OCI-LY7 (cell line): ENCODE measurements around the gene RAP1GDS1. TPM values are rescaled to one million over a fixed set of nuclear protein-coding genes. Genes with fewer than 3 reads are reported as not detected.

Experiments
- BruUV-seq: library from RNA; stranded (reverse); fragments of 400-500 nt; replicated peaks from 2 replicates; lab custom pipeline; 2021; lab: Mats Ljungman, UMichigan
- CTCF ChIA-PET: fragments of 300-600 bp; sonication (Branson Sonifier 250); formaldehyde crosslinking; loops from one replicate; lab custom pipeline; 2022; ENCODE audit warnings: antibody characterized with exemption; ENCODE audit not compliant: unreplicated experiment; lab: Charles Lee
- POLR2A ChIA-PET: fragments of 300-600 bp; sonication (Branson Sonifier 250); formaldehyde crosslinking; loops from one replicate; lab custom pipeline; 2022; ENCODE audit warnings: antibody characterized with exemption; lab: Charles Lee
- DNase-seq: peaks from one replicate; pipeline ENCODE4 v3.0.0-alpha.2; 2015; ENCODE audit warnings: low spot score
- H2AFZ ChIP-seq: fragments of 200-600 bp; sonication (generic), shearing (Covaris generic); 2 replicates; pipeline ENCODE4 v1.6.1; 2014; ENCODE audit warnings: mild to moderate bottlenecking, antibody characterized with exemption, low read length, moderate library complexity
- H3K27ac ChIP-seq: fragments of 200-600 bp; sonication (generic); 2 replicates; pipeline ENCODE4 v1.5.1; 2014; ENCODE audit warnings: mixed run types, low read depth, mild to moderate bottlenecking, moderate library complexity, low read length, inconsistent platforms; ENCODE audit not compliant: poor library complexity, severe bottlenecking
- H3K36me3 ChIP-seq: fragments of 200-600 bp; sonication (generic); 2 replicates; pipeline ENCODE4 v1.6.1; 2014; ENCODE audit warnings: mild to moderate bottlenecking, antibody characterized with exemption, low read length, moderate library complexity, mixed read lengths; ENCODE audit not compliant: insufficient read depth
- H3K4me1 ChIP-seq: fragments of 200-600 bp; sonication (generic); 2 replicates; pipeline ENCODE4 v1.5.1; 2014; ENCODE audit warnings: mild to moderate bottlenecking, low read length; ENCODE audit not compliant: insufficient read depth, poor library complexity, severe bottlenecking
- H3K4me2 ChIP-seq: fragments of 200-600 bp; sonication (generic); 2 replicates; pipeline ENCODE4 v1.6.1; 2014; ENCODE audit warnings: mild to moderate bottlenecking, low read length
- H3K4me3 ChIP-seq: fragments of 200-600 bp; sonication (generic); 2 replicates; pipeline ENCODE4 v1.5.1; 2014; ENCODE audit warnings: mild to moderate bottlenecking, low read depth, low read length; ENCODE audit not compliant: poor library complexity, severe bottlenecking
- H3K79me2 ChIP-seq: fragments of 200-600 bp; sonication (generic); 2 replicates; pipeline ENCODE4 v1.6.1; 2016; ENCODE audit warnings: low read depth, mild to moderate bottlenecking, low read length, moderate library complexity, mixed read lengths; ENCODE audit not compliant: insufficient read depth
- H3K9me2 ChIP-seq: fragments of 200-600 bp; sonication (generic); 2 replicates; pipeline ENCODE4 v1.6.1; 2016; ENCODE audit warnings: mild to moderate bottlenecking, low read length, mixed read lengths; ENCODE audit not compliant: insufficient read depth
- H3K9me3 ChIP-seq: fragments of 200-600 bp; sonication (generic); 2 replicates; pipeline ENCODE4 v1.6.1; 2014; ENCODE audit warnings: mild to moderate bottlenecking, mixed run types, low read length, mixed read lengths
- H4K20me1 ChIP-seq: fragments of 200-600 bp; sonication (generic); 2 replicates; pipeline ENCODE4 v1.6.1; 2014; ENCODE audit warnings: mild to moderate bottlenecking, antibody characterized with exemption, low read length, moderate library complexity, mixed read lengths; ENCODE audit not compliant: insufficient read depth
- EZH2phosphoT487 ChIP-seq: fragments of 200-600 bp; sonication (generic); IDR thresholded peaks from 2 replicates; pipeline ENCODE4 v1.6.1; 2018; ENCODE audit warnings: low read depth, borderline replicate concordance, mild to moderate bottlenecking, mixed run types, antibody characterized with exemption, low read length, moderate library complexity, mixed read lengths
- intact Hi-C: fragments of 100-400 bp; cut with micrococcal nuclease; formaldehyde crosslinking; loops from one replicate; pipeline ENCODE4 v1.10.0; 2022; ENCODE audit not compliant: unreplicated experiment
- total RNA-seq, 2 experiments: library from RNA; depleted of rRNA in 1 of 2; stranded (reverse); fragments of >200 nt in 1 of 2; shearing (Covaris generic) in 1 of 2; gene quantifications; 2 replicates each; pipeline ENCODE4 v1.2.3, GENCODE V29; 2014 to 2022
- TF ChIP-seq, protein P1 (sequence below): fragments of 200-600 bp; sonication (generic); conservative IDR thresholded peaks from 2 replicates; pipeline ENCODE4 v1.5.1; 2014; ENCODE audit warnings: mild to moderate bottlenecking, antibody characterized with exemption, low read length, moderate library complexity, mixed read lengths

Gene RAP1GDS1
- total RNA-seq, 2 experiments from 2014 or later, result 53.5 to 57.8 TPM

DNA sequence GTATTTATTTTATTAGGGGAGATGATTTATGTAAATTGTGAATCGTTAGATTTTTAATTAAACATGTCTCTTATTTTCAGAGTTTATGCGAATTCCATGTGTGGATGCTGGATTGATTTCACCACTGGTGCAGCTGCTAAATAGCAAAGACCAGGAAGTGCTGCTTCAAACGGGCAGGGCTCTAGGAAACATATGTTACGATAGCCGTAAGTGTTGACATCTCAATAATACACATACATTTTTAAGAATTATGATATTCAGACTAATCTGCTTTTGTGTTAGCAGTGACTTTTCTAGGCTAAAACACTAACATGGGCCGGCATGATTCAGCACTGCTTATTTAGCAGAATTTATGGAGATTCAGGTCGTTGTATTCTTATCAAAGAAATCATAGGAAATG lies 91.2 kb downstream of the RAP1GDS1 start:
- Histone ChIP-seq H4K20me1 (0 out of 2 replicates have a peak, but pooled peaks cover 4% of the 10 kb centered on the region), H3K4me2 (no peak overlapping the region), H3K27ac (no peak overlapping the region), H3K4me3 (no peak overlapping the region), H3K9me3 (peaks cover 3% of the 10 kb centered on the region; the same call in 1 of the 2 replicates), H3K36me3 (peaks cover 31% of the 10 kb centered on the region), H3K9me2 (no peaks in the 10 kb centered on the region), H3K4me1 (no peaks in the 10 kb centered on the region), H2AFZ (no peak overlapping the region), H3K79me2 (no peaks in the 10 kb centered on the region; the same call in 1 of the 2 replicates)
- intact Hi-C loops, result no loop called here
- no TSS peak for BruUV-seq
- TF ChIP-seq, protein P1, sequence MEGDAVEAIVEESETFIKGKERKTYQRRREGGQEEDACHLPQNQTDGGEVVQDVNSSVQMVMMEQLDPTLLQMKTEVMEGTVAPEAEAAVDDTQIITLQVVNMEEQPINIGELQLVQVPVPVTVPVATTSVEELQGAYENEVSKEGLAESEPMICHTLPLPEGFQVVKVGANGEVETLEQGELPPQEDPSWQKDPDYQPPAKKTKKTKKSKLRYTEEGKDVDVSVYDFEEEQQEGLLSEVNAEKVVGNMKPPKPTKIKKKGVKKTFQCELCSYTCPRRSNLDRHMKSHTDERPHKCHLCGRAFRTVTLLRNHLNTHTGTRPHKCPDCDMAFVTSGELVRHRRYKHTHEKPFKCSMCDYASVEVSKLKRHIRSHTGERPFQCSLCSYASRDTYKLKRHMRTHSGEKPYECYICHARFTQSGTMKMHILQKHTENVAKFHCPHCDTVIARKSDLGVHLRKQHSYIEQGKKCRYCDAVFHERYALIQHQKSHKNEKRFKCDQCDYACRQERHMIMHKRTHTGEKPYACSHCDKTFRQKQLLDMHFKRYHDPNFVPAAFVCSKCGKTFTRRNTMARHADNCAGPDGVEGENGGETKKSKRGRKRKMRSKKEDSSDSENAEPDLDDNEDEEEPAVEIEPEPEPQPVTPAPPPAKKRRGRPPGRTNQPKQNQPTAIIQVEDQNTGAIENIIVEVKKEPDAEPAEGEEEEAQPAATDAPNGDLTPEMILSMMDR, result no peak
- no peak for TF ChIP-seq EZH2phosphoT487
- no peak for DNase-seq
- POLR2A ChIA-PET, result no interaction called here
- CTCF ChIA-PET, result no interaction called here

DNA sequence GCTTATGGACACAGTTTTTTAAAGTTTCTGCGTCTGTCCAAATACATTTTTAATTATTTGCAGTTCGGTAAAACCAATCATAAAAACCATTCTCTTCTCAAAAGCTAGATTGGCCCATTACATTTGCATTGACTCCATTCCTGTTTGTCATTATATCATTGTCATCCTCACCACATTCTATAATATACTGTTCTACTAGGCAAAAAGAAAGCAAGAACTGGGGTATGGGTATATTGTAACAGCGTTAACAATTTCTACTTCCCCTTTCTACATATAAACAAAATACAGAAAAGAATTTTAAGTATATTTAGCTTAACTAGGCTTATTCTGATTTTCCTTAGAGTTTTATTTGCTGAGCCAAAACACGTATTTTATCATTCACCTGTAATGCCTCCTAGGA lies 91.8 kb downstream of the RAP1GDS1 start:
- Histone ChIP-seq H3K79me2 (no peaks in the 10 kb centered on the region; the same call in 1 of the 2 replicates), H3K27ac (no peak overlapping the region), H3K36me3 (peaks cover 27% of the 10 kb centered on the region; the same call in 1 of the 2 replicates), H2AFZ (no peak overlapping the region), H3K9me2 (no peaks in the 10 kb centered on the region), H3K4me2 (no peak overlapping the region), H3K4me3 (no peak overlapping the region), H3K4me1 (no peaks in the 10 kb centered on the region), H4K20me1 (0 out of 2 replicates have a peak, but pooled peaks cover 4% of the 10 kb centered on the region), H3K9me3 (0 out of 2 replicates have a peak, but pooled peaks cover 3% of the 10 kb centered on the region)
- no TSS peak for BruUV-seq
- ChIA-PET POLR2A (interaction anchor here (0.5 to 0.8 kb wide), 4 partner anchors 20 to 125 kb away, joined by 3 read pairs; no protein-coding TSS in a partner anchor), CTCF (no interaction called here)
- no peak for DNase-seq
- intact Hi-C loops, result no loop called here
- TF ChIP-seq, protein P1, result no peak
- no peak for TF ChIP-seq EZH2phosphoT487

DNA sequence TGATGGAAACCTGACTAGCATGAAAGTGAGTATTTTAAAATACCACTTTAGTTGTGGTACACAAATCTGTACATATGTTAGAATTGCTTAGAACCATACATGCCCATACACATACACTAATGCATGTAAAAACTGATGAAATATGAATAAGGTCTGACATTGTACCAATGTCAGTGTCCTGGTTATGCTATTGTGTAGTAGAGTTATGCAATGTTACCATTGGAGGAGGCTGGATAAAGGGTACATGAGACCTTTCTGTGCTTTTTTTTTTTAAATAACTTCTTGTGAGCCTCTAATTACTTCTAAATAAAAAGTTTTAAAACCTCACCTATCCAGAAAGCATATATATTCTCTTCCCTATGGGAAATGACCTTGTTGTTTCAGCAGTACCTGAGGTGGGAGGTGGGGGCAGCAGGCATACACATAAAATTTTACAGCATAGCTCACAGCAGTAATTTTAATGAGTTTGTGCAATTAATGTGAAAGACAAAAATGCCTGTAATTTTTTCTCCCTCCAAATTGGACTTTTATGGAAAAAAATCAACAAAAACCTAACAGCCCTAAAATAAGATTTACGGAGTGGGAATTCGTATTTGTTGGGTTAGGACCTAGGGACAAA lies 97.6 kb downstream of the RAP1GDS1 start:
- Histone ChIP-seq H3K36me3 (peaks cover 14% of the 10 kb centered on the region; the same call in 1 of the 2 replicates), H3K4me1 (no peaks in the 10 kb centered on the region), H3K9me2 (no peaks in the 10 kb centered on the region), H4K20me1 (0 out of 2 replicates have a peak, but pooled peaks cover 4% of the 10 kb centered on the region), H3K79me2 (no peaks in the 10 kb centered on the region; the same call in 1 of the 2 replicates), H3K4me2 (no peak overlapping the region), H2AFZ (no peak overlapping the region), H3K27ac (no peak overlapping the region), H3K9me3 (no peaks in the 10 kb centered on the region), H3K4me3 (no peak overlapping the region)
- no TSS peak for BruUV-seq
- intact Hi-C loops, result no loop called here
- ChIA-PET POLR2A (no interaction called here), CTCF (no interaction called here)
- no peak for DNase-seq
- TF ChIP-seq, protein P1, result no peak
- no peak for TF ChIP-seq EZH2phosphoT487
